Measurements from ENCODE around the gene ZNF333. TPM values are rescaled to one million over a fixed set of nuclear protein-coding genes. Genes with fewer than 3 reads are reported as not detected.
"Not testable (repeated sequence)": the region's sequence is repeated elsewhere in the genome, so short reads cannot be mapped to it uniquely, and the experiment has no call there.

Gene ZNF333
- total RNA-seq, 1 donor from 2014 or later, result 33.6 TPM

DNA sequence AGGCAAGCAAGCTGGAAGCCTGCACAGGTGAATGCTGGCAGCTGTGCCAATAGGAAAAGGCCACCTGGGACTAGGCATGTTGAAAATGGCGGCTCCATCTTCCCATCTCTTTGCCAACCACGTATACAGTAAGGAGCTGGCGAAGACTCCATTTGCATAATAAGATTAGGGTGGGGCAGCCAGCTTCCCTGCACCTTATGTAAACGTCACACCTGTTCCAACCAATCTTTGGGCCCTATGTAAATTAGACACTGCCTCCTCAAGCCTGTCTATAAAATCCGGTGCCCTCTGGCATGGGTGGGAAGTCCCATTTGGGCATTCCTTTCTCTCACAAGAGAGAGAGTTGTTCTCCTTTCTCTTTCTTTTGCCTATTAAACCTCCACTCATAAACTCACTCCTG, 71.8 kb downstream of the ZNF333 start:
- no peak overlapping the region for H3K4me3 Mint-ChIP-seq
- H3K9me3 Mint-ChIP-seq, result peaks cover 33% of the 10 kb centered on the region
- no peak for DNase-seq (ENCODE audit: low spot score in 2 of 2, unreplicated experiment in 2 of 2)
- TF ChIP-seq, protein P1, sequence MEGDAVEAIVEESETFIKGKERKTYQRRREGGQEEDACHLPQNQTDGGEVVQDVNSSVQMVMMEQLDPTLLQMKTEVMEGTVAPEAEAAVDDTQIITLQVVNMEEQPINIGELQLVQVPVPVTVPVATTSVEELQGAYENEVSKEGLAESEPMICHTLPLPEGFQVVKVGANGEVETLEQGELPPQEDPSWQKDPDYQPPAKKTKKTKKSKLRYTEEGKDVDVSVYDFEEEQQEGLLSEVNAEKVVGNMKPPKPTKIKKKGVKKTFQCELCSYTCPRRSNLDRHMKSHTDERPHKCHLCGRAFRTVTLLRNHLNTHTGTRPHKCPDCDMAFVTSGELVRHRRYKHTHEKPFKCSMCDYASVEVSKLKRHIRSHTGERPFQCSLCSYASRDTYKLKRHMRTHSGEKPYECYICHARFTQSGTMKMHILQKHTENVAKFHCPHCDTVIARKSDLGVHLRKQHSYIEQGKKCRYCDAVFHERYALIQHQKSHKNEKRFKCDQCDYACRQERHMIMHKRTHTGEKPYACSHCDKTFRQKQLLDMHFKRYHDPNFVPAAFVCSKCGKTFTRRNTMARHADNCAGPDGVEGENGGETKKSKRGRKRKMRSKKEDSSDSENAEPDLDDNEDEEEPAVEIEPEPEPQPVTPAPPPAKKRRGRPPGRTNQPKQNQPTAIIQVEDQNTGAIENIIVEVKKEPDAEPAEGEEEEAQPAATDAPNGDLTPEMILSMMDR (IDR thresholded peaks at IDR 0.05; ENCODE audit: unreplicated experiment), result no peak
- H3K4me1 Mint-ChIP-seq, result no peaks in the 10 kb centered on the region
- H3K27ac Mint-ChIP-seq, result no peak overlapping the region
- H3K27me3 Mint-ChIP-seq (ENCODE audit: low read depth), result peaks cover 3% of the 10 kb centered on the region
- H3K36me3 Mint-ChIP-seq, result no peaks in the 10 kb centered on the region

DNA sequence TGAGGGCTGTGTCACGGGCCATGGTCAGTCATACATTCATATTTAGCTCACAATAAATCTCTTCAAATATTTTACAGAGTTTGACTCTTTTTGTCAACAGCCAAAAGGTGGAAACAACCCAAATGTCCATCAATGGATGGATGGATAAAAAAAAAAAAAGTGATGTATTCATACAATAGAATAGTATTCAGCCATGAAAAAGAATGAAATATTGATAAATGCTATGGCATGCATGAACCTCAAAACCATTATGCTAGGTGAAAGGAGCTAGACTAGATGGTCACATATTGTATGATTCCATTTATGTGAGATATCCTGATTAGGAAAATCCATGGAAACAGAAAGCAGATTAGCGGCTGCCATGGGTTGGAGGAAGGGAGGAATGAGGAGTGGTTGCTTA, 72.3 kb downstream of the ZNF333 start:
- TF ChIP-seq, protein P1 (IDR thresholded peaks at IDR 0.05; ENCODE audit: unreplicated experiment), result no peak
- DNase-seq (ENCODE audit: low spot score in 2 of 2, unreplicated experiment in 2 of 2), result no peak

DNA sequence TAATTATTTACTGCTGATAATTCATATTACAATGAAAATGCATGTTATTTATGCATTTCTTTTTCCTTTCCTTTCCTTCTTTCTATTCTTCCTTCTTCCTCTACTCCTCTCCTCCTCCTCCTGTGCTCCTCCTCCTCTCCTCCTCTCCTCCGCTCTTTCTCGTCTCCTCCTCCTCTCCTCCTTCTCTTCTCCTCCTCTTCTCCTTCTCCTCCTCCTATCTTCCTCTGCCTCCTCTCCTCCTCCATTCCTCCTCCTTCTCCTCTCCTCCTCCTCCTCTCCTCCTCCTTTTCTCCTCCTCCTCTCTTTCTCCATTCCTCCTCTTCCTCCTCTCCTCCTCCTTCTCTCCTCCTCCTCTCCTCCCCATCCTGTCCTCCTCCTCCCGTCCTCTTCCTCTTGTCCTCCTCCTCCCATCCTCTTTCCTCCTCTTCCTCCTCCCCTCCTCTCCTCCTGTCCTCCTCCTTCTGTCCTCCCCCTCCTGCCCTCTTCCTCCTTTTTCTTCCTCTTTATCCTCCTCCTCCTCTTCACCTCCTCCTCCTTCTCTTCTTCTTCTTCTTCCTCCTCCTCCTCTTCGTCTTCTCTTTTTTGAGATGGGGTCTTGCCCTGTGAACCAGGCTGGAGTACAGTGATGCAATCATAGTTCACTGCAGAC, 73.8 kb downstream of the ZNF333 start:
- Mint-ChIP-seq H3K9me3 (peaks cover 22% of the 10 kb centered on the region), H3K4me1 (no peaks in the 10 kb centered on the region), H3K36me3 (no peaks in the 10 kb centered on the region), H3K27me3 (ENCODE audit: low read depth) (peaks cover 2% of the 10 kb centered on the region), H3K27ac (no peak overlapping the region), H3K4me3 (no peak overlapping the region)
- no peak for DNase-seq (ENCODE audit: low spot score in 2 of 2, unreplicated experiment in 2 of 2)
- TF ChIP-seq, protein P1 (IDR thresholded peaks at IDR 0.05; ENCODE audit: unreplicated experiment), result no peak

More for the DNA sequence above, 72.3 kb downstream of the ZNF333 start:
- Mint-ChIP-seq H3K9me3 (peaks cover 31% of the 10 kb centered on the region), H3K4me3 (no peak overlapping the region), H3K27me3 (ENCODE audit: low read depth) (peaks cover 3% of the 10 kb centered on the region), H3K27ac (no peak overlapping the region), H3K4me1 (no peaks in the 10 kb centered on the region), H3K36me3 (no peaks in the 10 kb centered on the region)

DNA sequence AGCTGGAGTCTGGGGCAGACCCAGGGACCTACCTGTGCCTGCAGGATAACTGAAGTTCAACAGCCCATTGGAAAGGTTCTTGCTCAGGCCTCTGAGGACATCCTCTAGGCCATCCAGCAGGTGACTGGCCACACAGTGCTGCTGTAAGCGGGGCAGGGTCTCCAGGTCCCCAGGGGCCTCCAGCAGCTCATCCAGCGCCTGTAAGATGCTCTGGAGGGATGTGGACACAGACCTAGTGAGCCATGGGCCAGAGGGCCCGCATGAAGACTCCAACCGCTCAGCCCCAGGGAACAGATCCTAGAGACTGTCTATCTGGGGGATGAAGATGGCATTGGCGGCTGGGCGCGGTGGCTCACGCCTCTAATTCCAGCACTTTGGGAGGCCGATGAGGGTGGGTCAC, 74.6 kb downstream of the ZNF333 start:
- DNase-seq (ENCODE audit: low spot score in 2 of 2, unreplicated experiment in 2 of 2), result no peak
- no peak overlapping the region for H3K4me3 Mint-ChIP-seq
- H3K4me1 Mint-ChIP-seq, result no peaks in the 10 kb centered on the region
- no peaks in the 10 kb centered on the region for H3K36me3 Mint-ChIP-seq
- TF ChIP-seq, protein P1 (IDR thresholded peaks at IDR 0.05; ENCODE audit: unreplicated experiment), result no peak
- H3K27ac Mint-ChIP-seq, result no peak overlapping the region
- no peaks in the 10 kb centered on the region for H3K27me3 Mint-ChIP-seq (ENCODE audit: low read depth)
- H3K9me3 Mint-ChIP-seq, result peaks cover 22% of the 10 kb centered on the region

DNA sequence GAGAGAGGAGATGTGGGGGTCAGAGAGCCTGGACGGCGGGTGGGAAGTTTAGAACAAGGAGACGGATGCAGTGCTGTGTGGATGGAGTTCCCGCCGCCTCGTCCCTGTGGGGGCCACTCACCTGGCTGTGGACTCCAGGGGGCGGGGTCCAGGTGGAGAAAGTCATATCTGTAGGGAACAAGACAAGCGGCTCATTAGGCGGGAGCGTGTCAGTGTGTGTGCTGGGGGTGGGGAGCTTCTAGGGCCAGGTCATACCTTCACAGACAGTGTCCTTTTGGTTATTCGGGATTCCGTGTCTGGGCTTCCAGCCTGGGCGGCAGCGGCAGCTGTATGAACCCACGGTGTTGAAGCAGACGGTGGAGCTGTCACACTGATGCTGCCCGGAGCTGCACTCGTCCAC, 75.6 kb downstream of the ZNF333 start:
- not testable (repeated sequence) for DNase-seq (ENCODE audit: low spot score in 2 of 2, unreplicated experiment in 2 of 2); H3K36me3 Mint-ChIP-seq; H3K27ac Mint-ChIP-seq; H3K4me1 Mint-ChIP-seq; H3K27me3 Mint-ChIP-seq (ENCODE audit: low read depth); H3K4me3 Mint-ChIP-seq
- peaks cover 22% of the 10 kb centered on the region for H3K9me3 Mint-ChIP-seq

DNA sequence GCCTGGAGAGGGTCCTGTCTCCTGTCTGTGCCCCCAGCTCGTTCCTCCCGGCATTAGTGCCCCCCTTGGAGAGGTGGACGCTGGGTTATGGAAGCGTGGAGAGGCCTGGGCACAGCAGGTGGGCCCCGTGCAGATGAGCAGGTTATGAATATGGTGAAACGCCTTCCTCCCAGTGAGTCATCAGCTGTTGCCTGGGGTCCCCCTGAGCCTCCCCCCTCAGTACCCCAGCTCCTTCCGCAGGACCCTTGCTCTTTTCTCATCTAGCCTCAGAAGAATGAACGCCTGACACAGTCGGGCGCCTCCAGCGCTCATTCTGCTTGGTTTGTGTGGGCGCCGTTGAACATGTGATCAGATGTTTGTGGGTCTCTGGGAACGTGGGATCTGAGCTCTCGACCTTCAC, 76.0 kb downstream of the ZNF333 start:
- not testable (repeated sequence) for H3K4me1 Mint-ChIP-seq; H3K36me3 Mint-ChIP-seq; DNase-seq (ENCODE audit: low spot score in 2 of 2, unreplicated experiment in 2 of 2); H3K27me3 Mint-ChIP-seq (ENCODE audit: low read depth); H3K4me3 Mint-ChIP-seq; H3K27ac Mint-ChIP-seq
- peaks cover 17% of the 10 kb centered on the region for H3K9me3 Mint-ChIP-seq
